NCI-H524 treated with DMSO at 0.1 percent for 48 hours (cell line): ENCODE results near the gene AGTRAP.

ENCODE experiments used
- DNase-seq: peaks from one replicate; lab custom pipeline; 2025; lab: John Stamatoyannopoulos, UW

AGTRAP gene

GRCh38 chr1:11800391-11800755 is 64.4 kb downstream of the AGTRAP start:
- DNase-seq = no peak
